ENCODE data around the gene PAMR1. TPM values are rescaled to one million over a fixed set of nuclear protein-coding genes. Genes with fewer than 3 reads are reported as not detected.
A peak's percentile ranks its signal among the peaks of the same experiment; 100 is the strongest.

The PAMR1 gene
- total RNA-seq, 4 donors from 2014 or later: 4.0 to 14.5 (median 7.4) TPM

DNA sequence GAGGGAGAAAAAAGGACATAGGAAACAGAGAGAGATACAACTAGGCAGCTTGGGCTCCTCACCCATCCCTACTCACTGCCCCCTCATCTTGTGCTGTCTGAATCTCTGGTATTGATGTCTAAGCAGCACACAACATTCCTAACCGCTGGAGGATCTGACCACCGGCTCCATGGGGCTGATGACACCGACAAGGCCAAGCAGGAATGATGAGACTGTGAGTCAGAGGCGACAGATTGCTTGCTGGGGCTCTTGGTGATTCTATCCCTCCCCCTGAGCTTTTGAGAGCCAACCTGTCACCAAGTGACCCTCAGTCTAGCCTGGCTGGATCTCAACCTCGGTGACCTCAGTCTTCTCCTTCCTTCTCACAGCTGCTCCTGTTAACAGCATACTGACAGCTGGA is 13.8 kb downstream of the PAMR1 start:
- peak; percentile 79 for DNase-seq (ENCODE audit: extremely low spot score)
- H3K27me3 ChIP-seq: no peaks in the 10 kb centered on the region
- no peaks in the 10 kb centered on the region for H3K36me3 ChIP-seq
- no peak for TF ChIP-seq POLR2A (IDR thresholded peaks at IDR 0.05; ENCODE audit: low read depth)
- TF ChIP-seq EP300 (IDR thresholded peaks at IDR 0.05): no peak
- TF ChIP-seq, protein P1, sequence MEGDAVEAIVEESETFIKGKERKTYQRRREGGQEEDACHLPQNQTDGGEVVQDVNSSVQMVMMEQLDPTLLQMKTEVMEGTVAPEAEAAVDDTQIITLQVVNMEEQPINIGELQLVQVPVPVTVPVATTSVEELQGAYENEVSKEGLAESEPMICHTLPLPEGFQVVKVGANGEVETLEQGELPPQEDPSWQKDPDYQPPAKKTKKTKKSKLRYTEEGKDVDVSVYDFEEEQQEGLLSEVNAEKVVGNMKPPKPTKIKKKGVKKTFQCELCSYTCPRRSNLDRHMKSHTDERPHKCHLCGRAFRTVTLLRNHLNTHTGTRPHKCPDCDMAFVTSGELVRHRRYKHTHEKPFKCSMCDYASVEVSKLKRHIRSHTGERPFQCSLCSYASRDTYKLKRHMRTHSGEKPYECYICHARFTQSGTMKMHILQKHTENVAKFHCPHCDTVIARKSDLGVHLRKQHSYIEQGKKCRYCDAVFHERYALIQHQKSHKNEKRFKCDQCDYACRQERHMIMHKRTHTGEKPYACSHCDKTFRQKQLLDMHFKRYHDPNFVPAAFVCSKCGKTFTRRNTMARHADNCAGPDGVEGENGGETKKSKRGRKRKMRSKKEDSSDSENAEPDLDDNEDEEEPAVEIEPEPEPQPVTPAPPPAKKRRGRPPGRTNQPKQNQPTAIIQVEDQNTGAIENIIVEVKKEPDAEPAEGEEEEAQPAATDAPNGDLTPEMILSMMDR (IDR thresholded peaks at IDR 0.05): no peak
- TF ChIP-seq POLR2AphosphoS5 (IDR thresholded peaks at IDR 0.05): no peak
- intact Hi-C loops (cut with DNase I): no loop called here
- H3K27ac ChIP-seq (replicated peaks in 1 of 4): no peak overlapping the region
- 73% methylated on average over 5 of the region's 5 CpGs for WGBS
- no peak overlapping the region for H3K4me3 ChIP-seq
- peaks cover 0 to 4% (median 0%) of the 10 kb centered on the region in 4 donors for H3K9me3 ChIP-seq
- peaks cover 0 to 8% (median 0%) of the 10 kb centered on the region in 4 donors for H3K4me1 ChIP-seq

- H3K27me3 ChIP-seq: no peaks in the 10 kb centered on the region
- no peak overlapping the region for H3K4me3 ChIP-seq
- intact Hi-C loops (cut with DNase I): no loop called here
- no peaks in the 10 kb centered on the region for H3K36me3 ChIP-seq
- no peaks in the 10 kb centered on the region for H3K4me1 ChIP-seq
- DNase-seq (ENCODE audit: extremely low spot score): no peak
- 91% methylated on average over 2 of the region's 2 CpGs for WGBS
- peaks cover 0 to 10% (median 3%) of the 10 kb centered on the region in 4 donors for H3K9me3 ChIP-seq
- no peak overlapping the region for H3K27ac ChIP-seq (replicated peaks in 1 of 4)
- TF ChIP-seq, protein P1 (IDR thresholded peaks at IDR 0.05): no peak
- TF ChIP-seq POLR2A (IDR thresholded peaks at IDR 0.05; ENCODE audit: low read depth) (no peak), POLR2AphosphoS5 (IDR thresholded peaks at IDR 0.05) (no peak), EP300 (IDR thresholded peaks at IDR 0.05) (no peak)
Observed at GRCh38 chr11:35507688-35508087, 17.7 kb downstream of the PAMR1 start.

DNA sequence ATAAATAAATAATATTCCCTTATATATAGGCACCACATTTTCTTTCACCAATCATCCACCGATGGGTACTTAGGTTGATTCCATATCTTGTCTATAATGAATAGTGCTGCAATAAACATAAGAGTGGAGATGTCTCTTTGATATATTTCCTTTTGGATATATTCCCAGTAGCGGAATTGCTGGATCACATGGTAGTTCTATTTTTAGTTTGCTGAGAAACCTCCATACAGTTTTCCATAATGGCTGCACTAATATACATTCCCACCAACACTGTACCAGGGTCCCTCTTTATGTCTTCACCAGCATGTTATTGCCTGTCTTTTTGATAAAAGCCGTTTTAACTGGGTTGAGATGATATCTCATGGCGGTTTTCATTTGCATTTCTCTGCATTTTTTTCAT is 23.6 kb downstream of the PAMR1 start:
- H3K27me3 ChIP-seq: no peaks in the 10 kb centered on the region
- no peak overlapping the region for H3K4me3 ChIP-seq
- no peak overlapping the region for H3K27ac ChIP-seq (replicated peaks in 1 of 4)
- no peak for TF ChIP-seq EP300 (IDR thresholded peaks at IDR 0.05)
- TF ChIP-seq, protein P1 (IDR thresholded peaks at IDR 0.05): no peak
- TF ChIP-seq POLR2AphosphoS5 (IDR thresholded peaks at IDR 0.05): no peak
- TF ChIP-seq POLR2A (IDR thresholded peaks at IDR 0.05; ENCODE audit: low read depth): no peak
- WGBS: 62% methylated on average over 4 of the region's 4 CpGs
- DNase-seq (ENCODE audit: extremely low spot score): no peak
- intact Hi-C loops (cut with DNase I): no loop called here
- no peaks in the 10 kb centered on the region for H3K36me3 ChIP-seq
- H3K9me3 ChIP-seq: peaks cover 0 to 7% (median 3%) of the 10 kb centered on the region in 4 donors
- H3K4me1 ChIP-seq: peaks cover 0 to 9% (median 8%) of the 10 kb centered on the region in 4 donors

DNA sequence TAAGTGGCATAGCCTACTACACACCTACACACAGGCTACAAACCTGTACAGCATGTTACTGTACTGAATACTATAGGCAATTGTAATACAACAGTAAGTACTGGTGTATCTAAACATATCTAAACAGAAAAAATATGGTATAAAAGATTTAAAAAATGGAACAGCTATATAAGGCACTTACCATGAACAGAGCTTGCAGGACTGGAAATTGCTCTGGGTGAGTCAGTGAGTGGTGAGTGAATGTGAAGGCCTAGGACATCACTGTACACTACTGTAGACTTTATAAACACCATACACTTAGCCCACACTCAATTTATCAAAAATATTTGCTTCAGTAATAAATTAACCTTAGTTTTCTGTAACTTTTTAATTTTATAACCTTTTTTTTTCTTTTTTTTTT is 24.7 kb downstream of the PAMR1 start:
- Histone ChIP-seq H3K4me3 (no peak overlapping the region), H3K36me3 (no peaks in the 10 kb centered on the region), H3K9me3 (peaks cover 0 to 6% (median 3%) of the 10 kb centered on the region in 4 donors), H3K27ac (replicated peaks in 1 of 4) (no peak overlapping the region), H3K27me3 (no peaks in the 10 kb centered on the region), H3K4me1 (peaks cover 0 to 9% (median 8%) of the 10 kb centered on the region in 4 donors)
- intact Hi-C loops (cut with DNase I): no loop called here
- TF ChIP-seq EP300 (IDR thresholded peaks at IDR 0.05) (no peak), POLR2AphosphoS5 (IDR thresholded peaks at IDR 0.05) (no peak), POLR2A (IDR thresholded peaks at IDR 0.05; ENCODE audit: low read depth) (no peak)
- TF ChIP-seq, protein P1 (IDR thresholded peaks at IDR 0.05): no peak
- DNase-seq (ENCODE audit: extremely low spot score): no peak

GRCh38 chr11:35496416-35496815 is 29.0 kb downstream of the PAMR1 start:
- 67% methylated on average over 1 of the region's 1 CpG for WGBS
- intact Hi-C loops (cut with DNase I): no loop called here
- TF ChIP-seq POLR2A (IDR thresholded peaks at IDR 0.05; ENCODE audit: low read depth): no peak
- no peak for TF ChIP-seq EP300 (IDR thresholded peaks at IDR 0.05)
- no peak for TF ChIP-seq POLR2AphosphoS5 (IDR thresholded peaks at IDR 0.05)
- TF ChIP-seq, protein P1 (IDR thresholded peaks at IDR 0.05): no peak
- Histone ChIP-seq H3K27me3 (no peaks in the 10 kb centered on the region), H3K36me3 (no peaks in the 10 kb centered on the region), H3K27ac (replicated peaks in 1 of 4) (no peak overlapping the region), H3K4me3 (no peak overlapping the region), H3K4me1 (peaks cover 0 to 9% (median 8%) of the 10 kb centered on the region in 4 donors), H3K9me3 (no peaks in the 10 kb centered on the region)
- DNase-seq (ENCODE audit: extremely low spot score): no peak

Data from esophagus muscularis mucosa (tissue), 4 donors.